Epithelial cell of esophagus (primary cell): ENCODE results near the gene ATP8B3.

ENCODE experiments used
- DNase-seq: peaks from one replicate; pipeline ENCODE4 v3.0.0; 2010; ENCODE audit warnings: low read depth
- H3K4me3 ChIP-seq: 2 replicates; pipeline ENCODE4 v1.5.1; 2011; ENCODE audit warnings: mild to moderate bottlenecking, low read length, control low read depth
- TF ChIP-seq, protein P1 (sequence below): IDR thresholded peaks from 2 replicates; pipeline ENCODE4 v1.5.1; 2011; ENCODE audit warnings: low read depth, mild to moderate bottlenecking, low read length, control low read depth, inconsistent platforms; ENCODE audit not compliant: insufficient read depth; ENCODE audit errors: missing control alignments

Gene ATP8B3

DNA sequence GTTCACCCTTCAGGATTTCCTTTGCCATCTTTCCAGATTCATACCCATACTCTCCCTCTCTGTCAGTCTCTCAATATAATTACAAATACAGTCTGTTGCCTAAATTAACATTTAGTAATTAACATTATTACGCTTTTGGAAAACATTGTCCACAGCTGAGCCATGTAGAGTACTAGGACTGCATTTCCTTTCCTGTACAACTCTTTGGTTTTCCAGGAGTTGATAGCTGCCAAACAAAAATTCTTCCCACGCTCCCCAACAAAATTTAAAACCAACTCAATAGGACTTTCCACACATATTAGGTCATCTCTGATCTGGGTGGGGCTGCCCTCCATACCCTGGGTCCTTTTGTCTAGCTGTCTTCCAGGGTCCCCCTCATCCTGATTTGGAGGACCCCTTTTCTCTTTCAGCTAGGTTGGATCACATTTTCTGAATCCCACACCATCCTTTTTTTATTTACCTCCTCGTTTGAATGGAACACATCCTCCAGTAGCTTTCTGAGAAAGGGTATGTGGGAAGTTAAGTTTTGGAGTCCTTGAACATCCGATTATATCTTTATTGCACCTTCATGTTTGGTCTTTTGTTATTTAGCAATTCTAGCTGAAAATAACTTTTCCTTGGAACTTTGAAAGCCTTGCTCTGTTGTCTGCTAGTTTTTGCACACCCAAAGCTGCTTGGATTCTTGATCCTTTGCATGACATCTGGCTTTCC lies 41.1 kb downstream of the ATP8B3 start:
- TF ChIP-seq, protein P1, sequence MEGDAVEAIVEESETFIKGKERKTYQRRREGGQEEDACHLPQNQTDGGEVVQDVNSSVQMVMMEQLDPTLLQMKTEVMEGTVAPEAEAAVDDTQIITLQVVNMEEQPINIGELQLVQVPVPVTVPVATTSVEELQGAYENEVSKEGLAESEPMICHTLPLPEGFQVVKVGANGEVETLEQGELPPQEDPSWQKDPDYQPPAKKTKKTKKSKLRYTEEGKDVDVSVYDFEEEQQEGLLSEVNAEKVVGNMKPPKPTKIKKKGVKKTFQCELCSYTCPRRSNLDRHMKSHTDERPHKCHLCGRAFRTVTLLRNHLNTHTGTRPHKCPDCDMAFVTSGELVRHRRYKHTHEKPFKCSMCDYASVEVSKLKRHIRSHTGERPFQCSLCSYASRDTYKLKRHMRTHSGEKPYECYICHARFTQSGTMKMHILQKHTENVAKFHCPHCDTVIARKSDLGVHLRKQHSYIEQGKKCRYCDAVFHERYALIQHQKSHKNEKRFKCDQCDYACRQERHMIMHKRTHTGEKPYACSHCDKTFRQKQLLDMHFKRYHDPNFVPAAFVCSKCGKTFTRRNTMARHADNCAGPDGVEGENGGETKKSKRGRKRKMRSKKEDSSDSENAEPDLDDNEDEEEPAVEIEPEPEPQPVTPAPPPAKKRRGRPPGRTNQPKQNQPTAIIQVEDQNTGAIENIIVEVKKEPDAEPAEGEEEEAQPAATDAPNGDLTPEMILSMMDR = no peak
- DNase-seq = no peak
- no peak overlapping the region for H3K4me3 ChIP-seq

DNA sequence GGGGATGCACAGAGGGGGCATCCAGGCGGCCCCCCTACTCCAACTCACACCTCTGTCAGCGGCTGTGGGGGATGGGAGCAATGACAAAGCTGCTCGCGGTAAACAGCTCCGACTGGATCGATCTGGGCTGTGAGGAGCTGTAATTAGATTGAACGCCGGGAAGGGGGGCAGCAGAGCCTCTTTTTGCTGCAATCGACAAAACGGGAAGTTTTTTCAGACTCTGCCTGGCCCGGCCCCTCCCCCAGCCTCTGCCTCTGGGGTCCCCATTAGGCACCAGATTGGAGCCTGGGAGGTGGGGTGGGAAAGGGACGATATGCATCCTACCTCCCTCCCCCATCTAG lies 42.5 kb downstream of the ATP8B3 start:
- DNase-seq = no peak
- no peak overlapping the region for H3K4me3 ChIP-seq
- TF ChIP-seq, protein P1 = no peak

DNA sequence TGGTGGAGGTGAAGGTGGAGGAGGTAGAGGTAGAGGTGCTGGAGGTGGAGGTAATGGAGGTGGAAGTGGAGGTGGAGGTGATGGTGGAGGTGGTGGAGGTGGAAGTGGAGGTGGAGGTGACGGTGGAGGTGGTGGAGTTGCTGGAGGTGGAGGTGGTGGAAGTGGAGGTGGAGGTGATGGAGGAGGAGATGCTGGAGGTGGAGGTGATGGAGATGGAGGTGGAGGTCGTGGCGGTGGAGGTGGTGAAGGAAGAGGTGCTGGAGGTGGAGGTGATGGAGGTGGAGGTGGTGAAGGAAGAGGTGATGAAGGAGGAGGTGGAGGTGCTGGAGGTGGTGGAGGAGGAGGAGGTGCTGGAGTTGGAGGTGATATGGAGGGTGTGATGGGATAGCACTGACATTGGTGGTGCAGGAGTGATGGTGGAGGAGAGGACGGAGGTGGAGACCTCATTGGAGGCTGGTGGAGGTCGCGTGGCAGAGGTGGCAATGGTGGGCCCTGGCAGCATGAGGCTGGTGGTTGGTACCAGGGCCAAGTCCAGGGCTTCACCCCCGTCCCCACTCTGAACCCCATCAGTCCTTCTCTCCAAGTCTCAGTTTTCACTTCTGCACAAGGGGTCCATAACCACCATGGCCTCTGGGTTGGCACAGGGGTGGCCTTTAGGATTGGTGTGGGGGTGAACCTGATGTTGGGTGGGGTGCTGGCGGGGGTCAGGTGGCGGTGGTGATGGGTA lies 43.0 kb downstream of the ATP8B3 start:
- TF ChIP-seq, protein P1 = no peak
- H3K4me3 ChIP-seq = no peak overlapping the region
- no peak for DNase-seq

DNA sequence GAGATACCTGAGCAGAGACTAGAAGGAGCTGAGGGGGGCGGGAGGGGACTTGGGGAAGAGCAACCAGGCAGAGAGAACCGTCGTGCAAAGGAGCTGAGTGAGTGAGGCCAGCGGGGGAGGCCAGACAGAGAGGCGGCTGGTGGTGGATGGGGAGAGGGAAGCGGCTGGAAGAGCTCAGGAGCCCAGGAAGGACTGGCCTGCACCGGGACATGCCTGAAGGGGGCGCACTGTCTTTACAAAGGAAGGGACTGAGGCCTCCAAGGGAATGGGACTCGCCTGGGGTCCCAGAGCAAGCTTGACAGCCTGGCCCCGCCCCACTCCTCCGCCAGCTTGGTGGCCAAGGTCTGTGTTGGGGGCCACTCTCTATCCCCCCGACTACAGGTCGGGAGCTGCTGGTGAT lies 43.8 kb downstream of the ATP8B3 start:
- DNase-seq = no peak
- H3K4me3 ChIP-seq = no peak overlapping the region
- TF ChIP-seq, protein P1 = peak; percentile 15

DNA sequence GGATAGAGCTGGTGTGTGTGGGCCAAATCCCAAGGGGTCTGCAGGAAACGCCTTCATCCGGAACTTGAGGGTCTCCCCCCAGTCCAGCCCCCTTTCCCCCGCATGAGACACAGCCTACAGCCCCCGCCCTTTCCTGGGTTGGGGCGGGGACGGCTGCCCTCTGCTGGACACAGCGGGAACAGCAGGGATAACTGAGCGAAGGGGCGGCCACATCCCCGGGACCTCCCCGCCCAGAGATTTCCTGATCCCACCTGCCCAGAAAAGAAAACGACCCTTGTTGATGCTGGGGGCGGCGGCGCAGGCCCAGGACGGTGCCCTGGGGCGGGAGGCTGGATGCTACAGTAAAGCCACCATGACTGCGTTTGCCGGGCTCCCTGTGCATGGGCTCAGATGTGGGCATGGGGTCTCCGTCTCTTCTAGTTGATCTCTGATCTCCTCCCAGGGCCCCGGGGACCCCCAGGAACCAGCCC lies 44.6 kb downstream of the ATP8B3 start:
- H3K4me3 ChIP-seq = no peak overlapping the region
- TF ChIP-seq, protein P1 = peak; percentile 87
- no peak for DNase-seq

DNA sequence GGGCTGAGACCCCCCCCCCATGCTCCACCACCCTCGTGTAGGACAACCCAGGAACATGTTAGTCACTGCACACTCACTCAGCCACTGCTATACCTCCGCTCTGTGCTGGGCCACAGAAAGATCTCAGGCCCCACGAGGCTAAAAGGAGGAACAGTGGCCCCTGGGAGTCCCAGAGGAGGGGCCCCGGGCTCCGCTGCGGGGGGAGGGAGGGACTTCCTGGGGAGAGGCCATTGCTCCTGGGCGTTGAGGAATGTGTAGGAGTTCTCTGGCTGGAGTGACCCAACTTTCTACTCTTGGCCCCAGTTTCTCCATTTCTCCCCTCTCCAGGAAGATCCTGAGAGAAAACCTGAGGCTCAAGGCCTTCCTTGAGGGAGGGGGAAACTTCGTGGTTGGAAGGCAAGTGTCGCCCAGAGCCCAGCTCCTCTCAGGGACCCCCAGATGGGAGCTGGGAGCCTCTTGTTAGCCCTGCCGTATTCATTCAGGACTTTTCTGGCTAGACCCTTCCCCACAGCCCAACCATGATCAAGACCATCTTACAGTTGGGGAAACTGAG lies 45.2 kb downstream of the ATP8B3 start:
- H3K4me3 ChIP-seq = no peak overlapping the region
- no peak for DNase-seq
- TF ChIP-seq, protein P1 = no peak
